GM10266 (cell line): Measurements from ENCODE around the gene FAM161B.

Experiments
- DNase-seq: peaks from one replicate; pipeline ENCODE4 v3.0.0; 2012; ENCODE audit errors: extremely low spot score
- TF ChIP-seq, protein P1 (sequence below): IDR thresholded peaks from 2 replicates; pipeline ENCODE4 v1.5.1; 2012; ENCODE audit warnings: mild to moderate bottlenecking, low read depth; ENCODE audit not compliant: control insufficient read depth, insufficient read depth; ENCODE audit errors: missing control alignments

The FAM161B gene

DNA sequence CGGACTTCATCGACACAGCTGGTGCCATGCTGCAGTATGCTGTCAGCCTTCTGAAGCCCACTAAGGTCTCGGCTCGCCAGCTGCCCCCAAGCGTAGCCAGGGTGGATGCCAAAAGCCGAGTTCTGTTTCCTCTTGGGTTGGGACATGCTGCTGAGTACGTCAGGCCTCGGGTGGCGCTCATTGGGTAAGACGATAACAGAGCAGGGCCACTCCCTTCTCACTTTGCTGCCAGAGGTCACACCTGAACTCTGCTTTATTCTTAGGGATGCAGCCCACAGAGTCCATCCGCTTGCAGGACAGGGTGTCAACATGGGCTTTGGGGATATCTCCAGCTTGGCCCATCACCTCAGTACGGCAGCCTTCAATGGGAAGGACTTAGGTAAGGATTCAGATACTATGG is 11.3 kb upstream of the FAM161B start:
- no peak for DNase-seq
- TF ChIP-seq, protein P1, sequence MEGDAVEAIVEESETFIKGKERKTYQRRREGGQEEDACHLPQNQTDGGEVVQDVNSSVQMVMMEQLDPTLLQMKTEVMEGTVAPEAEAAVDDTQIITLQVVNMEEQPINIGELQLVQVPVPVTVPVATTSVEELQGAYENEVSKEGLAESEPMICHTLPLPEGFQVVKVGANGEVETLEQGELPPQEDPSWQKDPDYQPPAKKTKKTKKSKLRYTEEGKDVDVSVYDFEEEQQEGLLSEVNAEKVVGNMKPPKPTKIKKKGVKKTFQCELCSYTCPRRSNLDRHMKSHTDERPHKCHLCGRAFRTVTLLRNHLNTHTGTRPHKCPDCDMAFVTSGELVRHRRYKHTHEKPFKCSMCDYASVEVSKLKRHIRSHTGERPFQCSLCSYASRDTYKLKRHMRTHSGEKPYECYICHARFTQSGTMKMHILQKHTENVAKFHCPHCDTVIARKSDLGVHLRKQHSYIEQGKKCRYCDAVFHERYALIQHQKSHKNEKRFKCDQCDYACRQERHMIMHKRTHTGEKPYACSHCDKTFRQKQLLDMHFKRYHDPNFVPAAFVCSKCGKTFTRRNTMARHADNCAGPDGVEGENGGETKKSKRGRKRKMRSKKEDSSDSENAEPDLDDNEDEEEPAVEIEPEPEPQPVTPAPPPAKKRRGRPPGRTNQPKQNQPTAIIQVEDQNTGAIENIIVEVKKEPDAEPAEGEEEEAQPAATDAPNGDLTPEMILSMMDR = no peak

DNA sequence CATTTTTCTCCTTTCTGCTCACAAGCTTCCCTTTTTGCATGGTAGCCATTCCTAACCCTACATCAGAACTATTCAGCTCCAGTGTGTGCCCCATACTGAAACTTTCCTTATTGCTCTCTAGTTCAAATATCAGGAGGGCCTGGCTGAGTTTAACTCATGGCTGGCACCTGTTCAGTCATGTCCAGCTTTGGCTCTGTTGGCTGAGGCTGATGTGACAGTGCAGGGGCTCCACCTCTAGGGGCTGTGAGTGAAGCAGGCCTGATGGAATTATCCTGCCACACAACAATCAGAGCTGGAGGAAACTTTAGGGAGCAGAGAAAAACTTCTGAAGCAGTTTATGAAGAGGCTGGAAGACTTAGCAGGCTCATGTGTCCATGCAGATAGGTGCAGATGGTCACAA is 8.7 kb upstream of the FAM161B start:
- TF ChIP-seq, protein P1 = no peak
- DNase-seq = no peak

DNA sequence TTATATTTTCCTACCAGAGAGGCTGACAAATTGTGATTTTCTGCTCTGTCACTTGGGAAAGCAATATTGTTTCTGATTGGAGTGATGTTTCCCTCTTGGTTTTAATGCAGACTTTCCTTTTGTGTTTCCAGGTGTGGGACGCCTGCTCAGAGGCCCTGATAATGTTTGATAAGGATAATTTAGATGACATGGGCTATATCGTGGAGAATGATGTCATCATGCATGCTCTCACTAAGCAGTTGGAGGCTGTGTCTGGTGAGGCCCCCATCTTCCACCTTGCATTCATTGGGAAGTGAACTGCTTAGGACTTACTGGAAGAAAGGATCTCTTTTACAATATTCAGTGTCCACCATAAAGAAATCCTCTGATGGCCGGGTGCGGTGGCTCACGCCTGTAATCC is 5.8 kb upstream of the FAM161B start:
- TF ChIP-seq, protein P1 = no peak
- no peak for DNase-seq

DNA sequence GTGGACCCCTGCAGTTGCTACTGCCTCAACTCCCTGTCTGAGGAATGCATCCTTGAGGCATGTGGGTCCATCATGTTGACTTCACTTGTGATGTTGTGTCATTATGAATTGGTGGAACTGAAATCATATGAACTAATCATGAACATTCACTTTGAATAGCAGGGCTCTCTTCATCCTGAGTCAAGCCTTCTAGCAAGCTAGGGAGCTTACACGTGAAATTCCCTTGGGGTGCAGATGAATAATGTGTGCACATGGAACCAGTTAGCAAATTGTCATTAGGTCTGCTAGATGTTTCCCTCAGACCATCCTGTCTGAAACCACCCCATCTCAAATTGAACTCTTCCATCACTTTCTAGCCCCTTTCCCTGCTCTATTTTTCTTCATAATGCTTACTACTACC is 3.8 kb upstream of the FAM161B start:
- no peak for DNase-seq
- TF ChIP-seq, protein P1 = no peak

DNA sequence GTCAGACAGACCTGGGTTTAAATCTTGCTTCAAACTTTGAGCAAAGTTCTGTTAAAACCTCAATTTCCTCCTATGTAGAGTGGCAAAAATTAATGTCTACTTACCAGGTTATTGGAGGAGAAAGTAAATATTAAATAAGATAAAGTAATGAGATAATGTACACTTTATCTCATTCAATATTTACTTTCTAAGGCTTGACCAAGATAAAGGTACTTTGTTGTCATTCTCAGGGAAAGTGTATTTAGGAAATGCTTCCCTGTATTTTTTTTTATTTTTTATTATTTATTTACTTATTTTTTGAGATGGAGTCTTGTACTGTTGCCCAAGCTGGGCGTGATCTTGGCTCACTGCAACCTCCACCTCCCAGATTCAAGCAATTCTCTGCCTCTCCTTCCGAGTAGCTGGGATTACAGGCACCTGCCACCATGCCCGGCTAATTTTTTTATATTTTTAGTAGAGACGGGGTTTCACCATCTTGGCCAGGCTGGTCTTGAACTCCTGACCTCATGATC is 4.7 kb downstream of the FAM161B start:
- TF ChIP-seq, protein P1 = no peak

DNA sequence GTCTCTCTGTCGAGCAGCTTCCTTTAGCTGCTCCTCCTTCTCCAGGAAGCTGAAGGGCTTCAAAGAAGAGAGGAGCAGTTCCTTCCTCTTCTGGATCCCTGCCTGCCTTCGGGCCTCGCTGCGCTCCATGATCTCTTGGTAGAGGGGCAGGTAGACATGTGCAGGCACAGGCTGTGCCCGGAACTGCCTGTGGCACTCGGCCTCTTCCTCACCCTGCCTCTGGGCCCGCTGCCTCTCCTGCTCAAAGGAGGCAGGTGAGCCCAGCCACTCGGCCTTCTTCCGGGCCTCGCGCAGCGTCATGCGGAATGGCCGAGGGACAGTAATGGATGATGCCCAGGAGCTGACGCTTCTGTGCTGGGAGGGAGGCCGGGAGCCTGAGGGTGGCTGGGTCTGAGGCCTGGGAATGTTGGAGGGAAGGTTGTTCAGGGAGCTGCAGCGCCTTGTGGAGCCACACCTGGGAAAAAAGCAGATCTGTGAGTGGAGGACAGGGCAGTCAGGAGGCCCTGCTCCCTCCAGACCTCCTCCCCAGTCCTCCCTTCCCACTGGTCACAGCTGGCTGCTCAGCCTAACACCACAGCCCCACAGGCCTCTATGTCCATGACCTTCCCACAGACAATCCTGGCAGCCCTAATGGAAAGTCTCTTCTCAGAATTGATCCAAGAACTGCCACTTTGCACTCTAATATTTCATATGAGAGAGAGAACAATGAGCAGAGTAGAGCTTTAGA is 5.3 kb downstream of the FAM161B start:
- TF ChIP-seq, protein P1 = no peak
- no peak for DNase-seq

More for the DNA sequence above, 4.7 kb downstream of the FAM161B start:
- DNase-seq = no peak

DNA sequence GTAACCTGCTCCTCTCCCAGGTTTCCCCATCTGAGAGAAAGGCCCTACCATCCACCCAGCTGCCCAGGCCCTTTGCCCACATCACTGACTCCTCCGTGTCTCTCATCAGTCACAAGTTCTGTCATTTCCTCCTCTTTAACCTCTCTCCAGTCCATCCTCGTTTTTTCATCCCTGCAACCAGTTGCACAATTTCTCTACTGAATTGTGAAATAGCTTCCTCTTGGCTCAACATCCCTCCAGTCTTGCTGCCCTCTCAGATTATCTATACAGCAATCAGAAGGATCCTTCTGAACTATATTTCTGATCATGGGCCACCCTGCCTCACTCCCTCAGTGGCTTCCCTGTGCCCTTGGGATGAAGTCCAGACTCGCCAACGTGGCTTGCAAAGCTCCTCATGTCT is 6.8 kb downstream of the FAM161B start:
- TF ChIP-seq, protein P1 = no peak
- no peak for DNase-seq
